Stimulated activated effector memory CD8-positive, alpha-beta T cell treated with anti-CD3 and anti-CD28 coated beads, Interleukin-12 subunit alpha, Interleukin-12 subunit beta, amount 100 ng/mL, for 72 hours (primary cell): ENCODE measurements around the gene C1orf21.
"Not testable (repeated sequence)": the region's sequence is repeated elsewhere in the genome, so short reads cannot be mapped to it uniquely, and the experiment has no call there.

Experiments used
- ATAC-seq: fragments of 150-1000 bp; cut with Tn5 transposase; 2 replicates; pipeline ENCODE4 v1.10.0; 2021
- DNase-seq, 2 donors: peaks; one replicate each; pipeline ENCODE4 v3.0.0; 2021 to 2022; ENCODE audit warnings: low spot score in 2 of 2
- H3K27ac Mint-ChIP-seq: one replicate; pipeline ENCODE4 v1.8.0; 2022; ENCODE audit warnings: mild to moderate bottlenecking, mixed read lengths
- H3K36me3 Mint-ChIP-seq: one replicate; pipeline ENCODE4 v1.8.0; 2022; ENCODE audit warnings: mild to moderate bottlenecking, mixed read lengths
- H3K4me1 Mint-ChIP-seq: one replicate; pipeline ENCODE4 v1.8.0; 2022; ENCODE audit warnings: mixed read lengths
- H3K4me3 Mint-ChIP-seq: one replicate; pipeline ENCODE4 v1.8.0; 2022; ENCODE audit warnings: mild to moderate bottlenecking, mixed read lengths
- H3K9me3 Mint-ChIP-seq: one replicate; pipeline ENCODE4 v1.8.0; 2022; ENCODE audit warnings: mixed read lengths

Gene C1orf21

DNA sequence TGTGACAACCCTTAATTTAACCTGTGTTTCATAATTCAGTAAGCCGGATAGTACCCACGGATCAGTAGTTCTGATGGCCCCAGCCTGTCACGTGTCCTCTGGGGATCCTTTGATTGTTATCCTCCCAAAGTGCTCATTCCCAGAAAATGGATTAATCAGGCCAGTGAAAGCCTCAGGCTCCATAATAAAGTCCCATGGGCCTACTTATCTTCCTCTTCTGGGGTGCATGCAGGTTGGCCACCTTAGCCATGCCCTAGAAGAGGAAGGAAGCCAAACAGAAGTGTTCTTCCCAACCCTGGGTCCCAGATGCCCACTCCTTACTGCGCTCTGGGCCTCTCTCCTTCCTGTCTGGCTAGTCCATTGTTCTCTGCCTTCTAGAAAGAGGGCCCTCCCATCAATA lies 221.8 kb downstream of the C1orf21 start:
- Mint-ChIP-seq H3K4me1 (no peaks in the 10 kb centered on the region), H3K9me3 (no peaks in the 10 kb centered on the region), H3K27ac (no peak overlapping the region), H3K4me3 (no peak overlapping the region), H3K36me3 (no peaks in the 10 kb centered on the region)
- ATAC-seq, result no peak
- DNase-seq, result no peak

DNA sequence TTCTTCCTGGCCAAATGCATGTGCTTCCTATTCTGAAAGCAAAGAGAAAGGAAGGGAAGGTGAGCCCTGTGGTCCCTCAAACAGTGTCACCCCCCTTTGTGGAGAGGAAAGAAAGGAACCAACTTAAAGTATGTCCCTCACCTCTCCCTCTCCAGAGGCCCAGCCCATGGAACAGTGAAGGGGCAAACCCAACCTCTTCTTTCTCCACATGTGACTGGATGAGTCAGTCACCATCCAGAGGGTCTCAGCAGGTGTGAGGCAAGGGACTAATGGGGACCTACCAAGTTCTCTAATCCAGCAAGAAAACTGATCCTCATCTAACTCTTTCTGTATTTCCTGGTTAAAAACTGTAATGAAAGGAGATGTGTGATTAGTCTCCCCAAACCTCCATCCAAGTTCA lies 222.2 kb downstream of the C1orf21 start:
- Mint-ChIP-seq H3K4me3 (no peak overlapping the region), H3K27ac (no peak overlapping the region), H3K4me1 (no peaks in the 10 kb centered on the region), H3K36me3 (no peaks in the 10 kb centered on the region), H3K9me3 (no peaks in the 10 kb centered on the region)
- ATAC-seq (no peak), DNase-seq (no peak)

- Mint-ChIP-seq H3K9me3 (no peaks in the 10 kb centered on the region), H3K27ac (no peak overlapping the region), H3K36me3 (no peaks in the 10 kb centered on the region), H3K4me1 (no peaks in the 10 kb centered on the region), H3K4me3 (no peak overlapping the region)
- no peak for DNase-seq
- ATAC-seq, result no peak
Measured at GRCh38 chr1:184610876-184611595, 224.2 kb downstream of the C1orf21 start.

GRCh38 chr1:184612229-184612628 lies 225.4 kb downstream of the C1orf21 start:
- H3K36me3 Mint-ChIP-seq, H3K4me3 Mint-ChIP-seq, H3K4me1 Mint-ChIP-seq, DNase-seq, H3K27ac Mint-ChIP-seq, H3K9me3 Mint-ChIP-seq, ATAC-seq: not testable (repeated sequence)

- Mint-ChIP-seq H3K9me3 (no peaks in the 10 kb centered on the region), H3K4me1 (no peaks in the 10 kb centered on the region), H3K36me3 (peaks cover 5% of the 10 kb centered on the region), H3K4me3 (no peak overlapping the region), H3K27ac (no peak overlapping the region)
- DNase-seq (no peak), ATAC-seq (no peak)
Measured at GRCh38 chr1:184614667-184615066, 227.8 kb downstream of the C1orf21 start.

DNA sequence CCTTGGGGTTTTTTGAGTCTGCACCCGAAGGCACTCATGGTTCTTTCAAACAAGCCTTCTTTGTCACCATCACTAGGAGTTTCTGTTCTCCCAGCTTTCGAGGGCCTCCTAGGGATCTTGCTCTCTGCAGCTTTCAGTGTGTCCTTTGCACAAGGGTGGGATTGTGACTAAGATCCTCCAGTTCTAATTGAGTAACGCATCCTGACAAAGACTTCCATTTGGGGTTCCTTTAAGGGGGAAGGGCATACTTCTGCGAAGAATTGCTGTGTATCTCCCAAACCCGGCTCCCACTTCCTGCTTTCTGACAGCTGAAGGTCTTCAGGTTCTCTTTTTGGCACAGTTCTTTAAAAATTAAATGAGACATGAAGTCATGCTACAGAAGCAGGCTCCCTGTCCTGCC lies 228.5 kb downstream of the C1orf21 start:
- H3K4me1 Mint-ChIP-seq, result no peaks in the 10 kb centered on the region
- no peak overlapping the region for H3K4me3 Mint-ChIP-seq
- H3K9me3 Mint-ChIP-seq, result no peaks in the 10 kb centered on the region
- no peak for ATAC-seq
- DNase-seq, result no peak
- H3K27ac Mint-ChIP-seq, result no peak overlapping the region
- H3K36me3 Mint-ChIP-seq, result peaks cover 5% of the 10 kb centered on the region

- ATAC-seq, result no peak
Measured at GRCh38 chr1:184616504-184616903, 229.7 kb downstream of the C1orf21 start.

GRCh38 chr1:184617433-184618029 lies 230.7 kb downstream of the C1orf21 start:
- ATAC-seq, result no peak
- H3K27ac Mint-ChIP-seq, result no peak overlapping the region
- H3K4me3 Mint-ChIP-seq, result no peak overlapping the region
- no peak for DNase-seq
- H3K9me3 Mint-ChIP-seq, result no peaks in the 10 kb centered on the region
- H3K4me1 Mint-ChIP-seq, result no peaks in the 10 kb centered on the region
- peaks cover 5% of the 10 kb centered on the region for H3K36me3 Mint-ChIP-seq

More at GRCh38 chr1:184616504-184616903, 229.7 kb downstream of the C1orf21 start:
- Mint-ChIP-seq H3K9me3 (no peaks in the 10 kb centered on the region), H3K4me1 (no peaks in the 10 kb centered on the region), H3K27ac (no peak overlapping the region), H3K4me3 (no peak overlapping the region), H3K36me3 (peaks cover 5% of the 10 kb centered on the region)
- no peak for DNase-seq

DNA sequence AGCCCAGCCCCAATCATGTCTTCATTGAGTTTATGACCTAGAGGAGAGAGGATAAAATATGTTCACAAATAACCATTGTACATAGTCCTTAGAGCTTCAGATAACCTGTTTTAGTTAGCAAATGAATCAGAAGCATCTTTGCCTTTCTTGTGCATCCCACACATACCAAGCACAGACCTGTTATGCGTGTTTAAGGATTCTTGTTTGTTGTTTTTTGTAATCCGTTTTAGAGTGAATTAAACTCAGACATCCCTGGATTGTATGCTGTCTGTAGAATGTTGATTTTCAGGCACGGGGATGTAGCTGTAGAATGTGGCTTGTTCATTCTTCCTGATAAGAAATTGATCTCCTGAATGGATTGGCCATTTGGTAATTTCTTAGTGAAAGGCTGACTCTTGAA lies 232.0 kb downstream of the C1orf21 start:
- no peak for ATAC-seq
- no peak overlapping the region for H3K27ac Mint-ChIP-seq
- no peaks in the 10 kb centered on the region for H3K4me1 Mint-ChIP-seq
- peaks cover 5% of the 10 kb centered on the region for H3K36me3 Mint-ChIP-seq
- DNase-seq, result no peak
- no peak overlapping the region for H3K4me3 Mint-ChIP-seq
- H3K9me3 Mint-ChIP-seq, result no peaks in the 10 kb centered on the region

DNA sequence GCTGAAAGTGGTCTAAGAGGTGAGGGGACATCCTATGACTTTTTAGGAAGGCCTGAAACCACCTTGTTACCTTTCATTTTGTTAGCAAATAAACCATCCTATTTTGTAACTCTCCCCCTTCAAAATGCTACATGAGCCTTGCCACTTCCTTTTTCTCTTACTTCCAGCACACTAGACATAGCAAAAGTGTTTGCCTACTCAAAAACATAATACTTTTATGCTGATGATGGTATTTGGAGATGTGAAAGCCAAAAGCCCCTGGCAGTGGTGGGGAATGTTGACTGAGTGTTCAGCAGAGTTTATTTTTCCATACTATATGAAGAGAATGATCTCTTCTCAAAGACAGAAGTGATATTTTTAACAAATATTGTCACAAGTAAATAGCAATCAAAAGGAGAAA lies 233.6 kb downstream of the C1orf21 start:
- H3K4me3 Mint-ChIP-seq, result no peak overlapping the region
- no peaks in the 10 kb centered on the region for H3K9me3 Mint-ChIP-seq
- no peaks in the 10 kb centered on the region for H3K4me1 Mint-ChIP-seq
- peaks cover 5% of the 10 kb centered on the region for H3K36me3 Mint-ChIP-seq
- DNase-seq (no peak), ATAC-seq (no peak)
- H3K27ac Mint-ChIP-seq, result no peak overlapping the region

DNA sequence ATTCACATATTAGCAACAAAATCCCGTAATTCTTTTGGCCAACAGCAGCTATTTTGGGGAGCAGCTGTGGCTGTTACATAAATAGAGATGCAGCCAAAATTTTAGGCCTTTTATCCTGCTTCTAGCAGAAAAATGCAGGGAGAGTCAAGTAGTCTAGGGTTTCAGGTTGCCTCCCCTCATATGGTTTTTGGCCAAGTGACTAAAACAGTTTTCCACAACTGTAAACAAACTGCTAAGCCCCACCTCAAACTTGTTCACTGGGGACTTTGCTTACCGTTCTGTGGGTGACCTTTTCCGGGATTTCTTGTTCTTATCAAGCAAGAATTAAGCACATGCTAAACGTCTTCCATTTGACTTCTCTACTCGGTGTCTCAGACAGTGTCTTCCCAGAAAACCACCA lies 234.4 kb downstream of the C1orf21 start:
- peaks cover 8% of the 10 kb centered on the region for H3K36me3 Mint-ChIP-seq
- DNase-seq (no peak), ATAC-seq (no peak)
- no peak overlapping the region for H3K27ac Mint-ChIP-seq
- no peaks in the 10 kb centered on the region for H3K9me3 Mint-ChIP-seq
- H3K4me1 Mint-ChIP-seq, result peaks cover 3% of the 10 kb centered on the region
- no peak overlapping the region for H3K4me3 Mint-ChIP-seq

DNA sequence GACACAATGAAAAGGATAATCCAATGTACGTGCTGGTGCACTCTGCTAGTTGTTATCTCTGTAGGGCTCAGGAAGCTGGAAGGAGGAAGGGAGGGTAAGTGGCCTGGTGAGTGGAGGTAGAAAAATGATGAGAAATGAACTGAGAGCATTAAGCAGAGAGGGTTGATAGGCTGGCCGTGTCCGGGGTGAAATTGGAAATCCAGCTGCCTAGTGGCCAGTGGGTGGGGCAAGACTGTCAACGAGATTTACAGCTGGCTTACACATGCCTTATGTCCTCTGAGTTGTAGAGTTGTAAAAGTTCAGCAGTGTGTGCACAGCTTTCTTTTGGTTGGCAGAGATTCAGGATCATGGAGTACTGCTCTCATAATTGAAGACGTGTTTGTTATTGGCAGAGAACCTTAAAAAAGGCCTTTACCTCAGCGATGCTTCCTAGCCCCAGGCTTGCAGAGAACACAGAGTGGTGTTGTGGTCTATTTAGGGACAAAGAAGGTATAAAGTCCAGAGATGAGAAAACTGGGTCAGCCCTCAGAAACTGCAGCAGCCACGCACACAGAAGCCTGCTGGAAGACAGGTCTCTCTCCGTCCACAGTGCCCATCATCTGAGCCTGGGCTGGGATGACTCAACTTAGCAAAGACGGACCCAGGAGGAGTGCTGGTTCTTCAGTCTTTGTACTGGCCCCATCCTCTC lies 235.5 kb downstream of the C1orf21 start:
- H3K27ac Mint-ChIP-seq, result no peak overlapping the region
- no peaks in the 10 kb centered on the region for H3K9me3 Mint-ChIP-seq
- H3K36me3 Mint-ChIP-seq, result peaks cover 9% of the 10 kb centered on the region
- DNase-seq (no peak), ATAC-seq (no peak)
- H3K4me3 Mint-ChIP-seq, result no peak overlapping the region
- H3K4me1 Mint-ChIP-seq, result peaks cover 5% of the 10 kb centered on the region

GRCh38 chr1:184623404-184623803 lies 236.6 kb downstream of the C1orf21 start:
- peaks cover 5% of the 10 kb centered on the region for H3K4me1 Mint-ChIP-seq
- peaks cover 4% of the 10 kb centered on the region for H3K36me3 Mint-ChIP-seq
- no peak overlapping the region for H3K4me3 Mint-ChIP-seq
- DNase-seq (no peak), ATAC-seq (no peak)
- no peaks in the 10 kb centered on the region for H3K9me3 Mint-ChIP-seq
- H3K27ac Mint-ChIP-seq, result no peak overlapping the region

- Mint-ChIP-seq H3K4me3 (no peak overlapping the region), H3K4me1 (peaks cover 5% of the 10 kb centered on the region), H3K9me3 (no peaks in the 10 kb centered on the region), H3K36me3 (peaks cover 4% of the 10 kb centered on the region), H3K27ac (no peak overlapping the region)
- ATAC-seq (no peak), DNase-seq (no peak)
Measured at GRCh38 chr1:184624051-184624450, 237.2 kb downstream of the C1orf21 start.

- H3K4me1 Mint-ChIP-seq, result peaks cover 5% of the 10 kb centered on the region
- H3K36me3 Mint-ChIP-seq, result peaks cover 4% of the 10 kb centered on the region
- DNase-seq, result no peak
- no peak for ATAC-seq
- H3K4me3 Mint-ChIP-seq, result no peak overlapping the region
- H3K27ac Mint-ChIP-seq, result no peak overlapping the region
- no peaks in the 10 kb centered on the region for H3K9me3 Mint-ChIP-seq
Measured at GRCh38 chr1:184624626-184625025, 237.8 kb downstream of the C1orf21 start.

GRCh38 chr1:184625271-184625670 lies 238.4 kb downstream of the C1orf21 start:
- Mint-ChIP-seq H3K4me1 (peaks cover 5% of the 10 kb centered on the region), H3K36me3 (peaks cover 4% of the 10 kb centered on the region), H3K27ac (no peak overlapping the region), H3K4me3 (no peak overlapping the region), H3K9me3 (no peaks in the 10 kb centered on the region)
- DNase-seq, result no peak
- ATAC-seq, result no peak
